ENCODE measurements around the gene CTPS1. TPM values are rescaled to one million over a fixed set of nuclear protein-coding genes. Genes with fewer than 3 reads are reported as not detected.
A peak's percentile ranks its signal among the peaks of the same experiment; 100 is the strongest.

The CTPS1 gene
- total and polyA plus RNA-seq, 2 of the 13 experiments (the other 11 are each of a cell fraction or from before 2014, with no cell fraction given) = 9.6 to 42.8 TPM

DNA sequence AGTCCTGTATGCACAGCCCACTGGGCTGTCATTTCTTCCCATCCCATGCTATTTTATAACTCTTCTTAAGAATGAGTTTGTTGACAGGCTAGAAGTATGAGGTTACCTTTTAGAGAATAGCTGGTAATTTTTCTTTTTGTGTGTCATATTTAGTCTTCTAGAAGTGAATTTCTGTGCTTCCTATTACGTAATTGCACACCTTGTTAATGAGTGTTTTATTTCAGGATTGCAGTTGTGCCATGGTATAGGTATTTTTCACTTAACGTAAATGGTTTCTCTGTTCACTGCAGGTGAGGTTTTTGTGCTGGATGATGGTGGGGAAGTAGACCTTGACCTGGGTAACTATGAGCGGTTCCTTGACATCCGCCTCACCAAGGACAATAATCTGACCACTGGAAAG is 5.0 kb downstream of the CTPS1 start:
- Histone ChIP-seq H3K4me3 (replicated peaks in 1 of 3; ENCODE audit: insufficient read depth in 1 of 3, low read depth in 2 of 3, low read length in 3 of 3) (no peak overlapping the region), H3K27ac (ENCODE audit: extremely low read length, insufficient read depth, low read length) (no peak overlapping the region), H3K27me3 (ENCODE audit: control insufficient read depth in 1 of 2, insufficient read depth in 2 of 2, low read length in 2 of 2) (no peaks in the 10 kb centered on the region), H3K4me1 (ENCODE audit: insufficient read depth, low read length) (peaks cover 94% of the 10 kb centered on the region), H3K9me3 (ENCODE audit: low read length) (no peaks in the 10 kb centered on the region), H3K4me2 (ENCODE audit: low read depth, low read length) (no peak overlapping the region), H4K20me1 (ENCODE audit: insufficient read depth, low read length) (no peaks in the 10 kb centered on the region), H2AFZ (ENCODE audit: low read length) (no peak overlapping the region), H3K9ac (ENCODE audit: insufficient read depth, low read depth, low read length) (no peak overlapping the region), H3K36me3 (replicated peaks in 1 of 2; ENCODE audit: control insufficient read depth in 1 of 2, insufficient read depth in 2 of 2, low read length in 2 of 2) (peaks cover 19 to 56% of the 10 kb centered on the region in 2 experiments), H3K79me2 (ENCODE audit: insufficient read depth, low read length) (peaks cover 37% of the 10 kb centered on the region)
- WGBS (ENCODE audit: low lambda C conversion rate) = 90% methylated on average over 4 of the region's 4 CpGs
- DNase-seq (ENCODE audit: low spot score) (no peak), ATAC-seq (no peak), FAIRE-seq (no peak)
- TF ChIP-seq CEBPB (IDR thresholded peaks at IDR 0.05; ENCODE audit: borderline replicate concordance, low read depth, low read length) (peak; percentile 43; the same call in 1 of the 2 replicates), CEBPG (CRISPR knock-in tag; IDR thresholded peaks at IDR 0.05) (0 out of 2 replicates have a peak, but pooled peaks have one; percentile 8), CHD4 (IDR thresholded peaks at IDR 0.05; ENCODE audit: borderline replicate concordance, low read length) (no peak), FOXP1 (IDR thresholded peaks at IDR 0.05) (no peak), FOXP1 (CRISPR knock-in tag; IDR thresholded peaks at IDR 0.05) (no peak)
- in situ Hi-C loops (cut with HindIII; ENCODE audit: extremely low pct_ligation_motif_present, low pct_unique_long_range_greater_than_20kb) = no loop called here
- BruUV-seq (replicated peaks) = no TSS peak
- intact Hi-C loops (cut with micrococcal nuclease; ENCODE audit: unreplicated experiment) = no loop called here
- ChIA-PET CTCF (ENCODE audit: low intra/inter-chr PET ratio, low total read pairs) (no interaction called here), POLR2A (no interaction called here)

DNA sequence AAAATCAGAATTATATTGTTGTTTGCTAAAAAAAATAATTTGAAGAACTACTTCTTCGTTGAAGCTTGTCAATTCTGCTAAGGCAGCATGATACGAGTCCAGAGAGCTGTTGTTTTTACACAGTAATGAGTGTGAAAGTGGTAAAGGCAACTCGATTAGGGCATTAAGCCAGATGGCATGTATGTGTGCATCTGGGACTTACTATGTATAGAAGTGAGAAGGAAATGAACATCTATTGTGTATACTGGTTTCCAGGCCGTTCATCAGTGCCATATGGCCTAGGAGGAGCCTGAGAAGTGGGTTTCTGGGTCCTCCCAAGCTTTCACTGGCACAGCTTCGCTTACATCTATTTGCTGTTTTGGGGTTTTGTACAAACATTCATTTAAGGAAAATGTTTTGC is 5.7 kb downstream of the CTPS1 start:
- Histone ChIP-seq H3K36me3 (replicated peaks in 1 of 2; ENCODE audit: control insufficient read depth in 1 of 2, insufficient read depth in 2 of 2, low read length in 2 of 2) (peaks cover 20 to 63% of the 10 kb centered on the region in 2 experiments), H3K9me3 (ENCODE audit: low read length) (no peaks in the 10 kb centered on the region), H3K4me3 (replicated peaks in 1 of 3; ENCODE audit: insufficient read depth in 1 of 3, low read depth in 2 of 3, low read length in 3 of 3) (no peak overlapping the region), H3K27me3 (ENCODE audit: control insufficient read depth in 1 of 2, insufficient read depth in 2 of 2, low read length in 2 of 2) (no peaks in the 10 kb centered on the region), H3K27ac (ENCODE audit: extremely low read length, insufficient read depth, low read length) (no peak overlapping the region), H3K4me2 (ENCODE audit: low read depth, low read length) (no peak overlapping the region), H2AFZ (ENCODE audit: low read length) (no peak overlapping the region), H3K79me2 (ENCODE audit: insufficient read depth, low read length) (peaks cover 36% of the 10 kb centered on the region), H3K9ac (ENCODE audit: insufficient read depth, low read depth, low read length) (no peak overlapping the region), H4K20me1 (ENCODE audit: insufficient read depth, low read length) (no peaks in the 10 kb centered on the region), H3K4me1 (ENCODE audit: insufficient read depth, low read length) (peaks cover 93% of the 10 kb centered on the region)
- ChIA-PET POLR2A (no interaction called here), CTCF (ENCODE audit: low intra/inter-chr PET ratio, low total read pairs) (no interaction called here)
- WGBS (ENCODE audit: low lambda C conversion rate) = 93% methylated on average over 5 of the region's 5 CpGs
- in situ Hi-C loops (cut with HindIII; ENCODE audit: extremely low pct_ligation_motif_present, low pct_unique_long_range_greater_than_20kb) (no loop called here), intact Hi-C loops (cut with micrococcal nuclease; ENCODE audit: unreplicated experiment) (no loop called here)
- no peak for TF ChIP-seq SP2 (CRISPR knock-in tag; IDR thresholded peaks at IDR 0.05)
- TF ChIP-seq NR2F1 (CRISPR knock-in tag; IDR thresholded peaks at IDR 0.05) = no peak
- TF ChIP-seq ZEB1 (IDR thresholded peaks at IDR 0.05; ENCODE audit: insufficient replicate concordance, low read depth) = no peak
- no peak for TF ChIP-seq SATB2 (CRISPR knock-in tag; IDR thresholded peaks at IDR 0.05)
- TF ChIP-seq, protein P1, sequence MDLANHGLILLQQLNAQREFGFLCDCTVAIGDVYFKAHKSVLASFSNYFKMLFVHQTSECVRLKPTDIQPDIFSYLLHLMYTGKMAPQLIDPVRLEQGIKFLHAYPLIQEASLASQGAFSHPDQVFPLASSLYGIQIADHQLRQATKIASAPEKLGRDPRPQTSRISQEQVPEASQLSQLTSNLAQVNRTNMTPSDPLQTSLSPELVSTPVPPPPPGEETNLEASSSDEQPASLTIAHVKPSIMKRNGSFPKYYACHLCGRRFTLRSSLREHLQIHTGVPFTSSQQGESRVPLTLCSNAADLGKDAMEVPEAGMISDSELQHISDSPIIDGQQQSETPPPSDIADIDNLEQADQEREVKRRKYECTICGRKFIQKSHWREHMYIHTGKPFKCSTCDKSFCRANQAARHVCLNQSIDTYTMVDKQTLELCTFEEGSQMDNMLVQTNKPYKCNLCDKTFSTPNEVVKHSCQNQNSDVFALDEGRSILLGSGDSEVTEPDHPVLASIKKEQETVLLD (CRISPR knock-in tag; IDR thresholded peaks at IDR 0.05; ENCODE audit: low read depth) = no peak
- TF ChIP-seq PCBP1 (IDR thresholded peaks at IDR 0.05; ENCODE audit: borderline replicate concordance, low read depth, low read length) = no peak
- TF ChIP-seq, protein P2, sequence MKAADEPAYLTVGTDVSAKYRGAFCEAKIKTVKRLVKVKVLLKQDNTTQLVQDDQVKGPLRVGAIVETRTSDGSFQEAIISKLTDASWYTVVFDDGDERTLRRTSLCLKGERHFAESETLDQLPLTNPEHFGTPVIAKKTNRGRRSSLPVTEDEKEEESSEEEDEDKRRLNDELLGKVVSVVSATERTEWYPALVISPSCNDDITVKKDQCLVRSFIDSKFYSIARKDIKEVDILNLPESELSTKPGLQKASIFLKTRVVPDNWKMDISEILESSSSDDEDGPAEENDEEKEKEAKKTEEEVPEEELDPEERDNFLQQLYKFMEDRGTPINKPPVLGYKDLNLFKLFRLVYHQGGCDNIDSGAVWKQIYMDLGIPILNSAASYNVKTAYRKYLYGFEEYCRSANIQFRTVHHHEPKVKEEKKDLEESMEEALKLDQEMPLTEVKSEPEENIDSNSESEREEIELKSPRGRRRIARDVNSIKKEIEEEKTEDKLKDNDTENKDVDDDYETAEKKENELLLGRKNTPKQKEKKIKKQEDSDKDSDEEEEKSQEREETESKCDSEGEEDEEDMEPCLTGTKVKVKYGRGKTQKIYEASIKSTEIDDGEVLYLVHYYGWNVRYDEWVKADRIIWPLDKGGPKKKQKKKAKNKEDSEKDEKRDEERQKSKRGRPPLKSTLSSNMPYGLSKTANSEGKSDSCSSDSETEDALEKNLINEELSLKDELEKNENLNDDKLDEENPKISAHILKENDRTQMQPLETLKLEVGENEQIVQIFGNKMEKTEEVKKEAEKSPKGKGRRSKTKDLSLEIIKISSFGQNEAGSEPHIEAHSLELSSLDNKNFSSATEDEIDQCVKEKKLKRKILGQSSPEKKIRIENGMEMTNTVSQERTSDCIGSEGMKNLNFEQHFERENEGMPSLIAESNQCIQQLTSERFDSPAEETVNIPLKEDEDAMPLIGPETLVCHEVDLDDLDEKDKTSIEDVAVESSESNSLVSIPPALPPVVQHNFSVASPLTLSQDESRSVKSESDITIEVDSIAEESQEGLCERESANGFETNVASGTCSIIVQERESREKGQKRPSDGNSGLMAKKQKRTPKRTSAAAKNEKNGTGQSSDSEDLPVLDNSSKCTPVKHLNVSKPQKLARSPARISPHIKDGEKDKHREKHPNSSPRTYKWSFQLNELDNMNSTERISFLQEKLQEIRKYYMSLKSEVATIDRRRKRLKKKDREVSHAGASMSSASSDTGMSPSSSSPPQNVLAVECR (CRISPR knock-in tag; IDR thresholded peaks at IDR 0.05; ENCODE audit: borderline replicate concordance) = no peak
- DNase-seq (ENCODE audit: low spot score) = no peak
- FAIRE-seq = no peak
- ATAC-seq = no peak
- BruUV-seq (replicated peaks) = no TSS peak
